NCI-H510A treated with DMSO at 0.1 percent for 48 hours (cell line): Measurements from ENCODE around the gene SYNGR1.
"Not testable (repeated sequence)": the region's sequence is repeated elsewhere in the genome, so short reads cannot be mapped to it uniquely, and the experiment has no call there.

Source experiments
- DNase-seq: peaks from one replicate; lab custom pipeline; 2025; lab: John Stamatoyannopoulos, UW

Gene SYNGR1

GRCh38 chr22:39409516-39410029 is 59.8 kb downstream of the SYNGR1 start:
- DNase-seq, result no peak

DNA sequence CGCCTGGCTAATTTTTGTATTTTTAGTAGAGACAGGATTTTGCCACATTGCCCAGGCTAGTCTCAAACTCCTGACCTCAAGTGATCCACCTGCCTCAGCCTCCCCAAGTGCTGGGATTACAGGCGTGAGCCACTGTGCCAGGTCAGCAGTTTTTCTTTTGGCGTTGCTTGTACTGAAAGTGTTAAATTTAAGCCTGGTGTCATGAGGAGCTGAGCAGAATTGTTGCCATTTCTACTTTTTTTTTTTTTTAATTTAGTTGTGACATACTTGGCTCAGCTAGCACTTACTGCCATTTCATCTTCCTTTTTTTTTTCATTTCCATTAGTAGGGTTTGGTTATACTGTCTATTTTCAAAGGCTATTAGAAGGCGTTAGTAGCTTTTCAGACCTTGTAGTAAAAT is 60.5 kb downstream of the SYNGR1 start:
- no peak for DNase-seq

DNA sequence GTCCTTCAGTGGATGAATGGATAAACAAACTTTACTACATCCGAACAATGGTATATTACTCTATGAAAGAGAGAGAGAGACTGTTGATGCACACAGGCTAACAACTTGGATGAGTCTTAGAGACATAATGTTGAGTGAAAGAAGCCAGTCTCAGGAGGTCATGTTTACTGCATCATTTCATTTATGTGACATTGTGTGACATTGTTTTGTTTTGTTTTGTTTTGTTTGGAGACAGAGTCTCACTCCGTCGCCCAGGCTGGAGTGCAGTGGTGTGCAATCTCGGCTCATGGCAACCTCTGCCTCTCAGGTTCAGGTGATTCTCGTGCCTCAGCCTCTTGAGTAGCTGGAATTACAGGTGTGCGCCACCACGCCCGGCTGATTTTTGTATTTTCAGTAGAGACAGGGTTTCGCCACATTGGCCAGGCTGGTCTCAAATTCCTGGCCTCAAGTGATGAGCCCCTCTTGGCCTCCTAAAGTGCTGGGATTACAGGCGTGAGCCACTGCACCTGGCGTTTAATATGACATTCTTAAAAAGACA is 62.1 kb downstream of the SYNGR1 start:
- not testable (repeated sequence) for DNase-seq

GRCh38 chr22:39413204-39413603 is 63.4 kb downstream of the SYNGR1 start:
- DNase-seq, result not testable (repeated sequence)

DNA sequence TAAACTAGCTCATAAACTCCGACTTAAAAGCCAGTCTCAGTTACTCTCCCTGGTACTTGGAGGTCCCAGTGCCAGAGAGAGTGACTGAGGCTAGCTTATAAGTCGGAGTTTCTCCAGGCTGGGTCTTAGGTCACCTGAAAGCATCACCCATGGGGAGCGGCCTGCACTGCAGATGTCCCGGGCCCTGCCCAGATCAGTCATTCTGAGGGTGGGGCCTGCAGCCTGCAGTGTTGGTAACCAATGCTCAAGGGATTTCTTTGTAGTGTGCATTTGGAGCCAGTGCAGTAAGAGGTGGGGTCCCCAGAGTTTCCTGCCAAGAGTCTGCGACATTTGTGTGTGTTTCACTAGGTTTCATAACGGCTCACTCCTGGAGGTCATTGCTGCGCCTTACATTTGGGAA is 64.6 kb downstream of the SYNGR1 start:
- DNase-seq, result no peak

- DNase-seq, result no peak
Observed at GRCh38 chr22:39414886-39415285, 65.1 kb downstream of the SYNGR1 start.

DNA sequence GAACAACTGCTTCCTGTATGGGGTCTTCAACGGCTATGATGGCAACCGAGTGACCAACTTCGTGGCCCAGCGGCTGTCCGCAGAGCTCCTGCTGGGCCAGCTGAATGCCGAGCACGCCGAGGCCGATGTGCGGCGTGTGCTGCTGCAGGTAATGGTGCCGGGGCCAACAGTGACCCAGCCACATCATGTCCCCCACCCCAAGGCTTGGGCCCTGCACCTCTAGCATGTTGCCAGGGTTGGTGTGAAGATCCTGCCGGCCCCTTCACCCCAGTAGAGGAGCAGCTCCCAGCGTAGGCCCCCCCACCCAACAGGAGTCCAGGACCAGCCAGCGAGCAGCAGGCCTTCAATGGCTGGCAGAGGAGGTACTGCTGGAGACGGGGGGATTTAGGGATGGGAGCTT is 65.7 kb downstream of the SYNGR1 start:
- DNase-seq, result no peak

- no peak for DNase-seq
Observed at GRCh38 chr22:39416319-39416718, 66.5 kb downstream of the SYNGR1 start.

DNA sequence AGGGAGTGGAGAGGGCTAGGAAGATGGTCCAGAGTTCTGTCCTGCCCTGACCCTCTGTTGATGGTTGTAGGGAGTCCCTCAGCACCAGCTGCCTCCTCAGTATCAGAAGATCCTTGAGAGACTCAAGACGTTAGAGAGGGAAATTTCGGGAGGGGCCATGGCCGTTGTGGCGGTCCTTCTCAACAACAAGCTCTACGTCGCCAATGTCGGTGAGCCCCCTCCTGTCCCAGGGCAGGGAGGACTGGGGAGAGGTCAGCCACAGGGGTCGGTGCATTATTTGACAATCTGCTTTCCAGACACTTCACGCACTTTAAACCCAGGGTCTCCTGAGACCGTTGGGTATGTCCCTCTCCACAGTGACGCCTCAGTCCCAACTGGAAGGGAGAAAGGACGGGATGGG is 67.8 kb downstream of the SYNGR1 start:
- no peak for DNase-seq

- DNase-seq, result no peak
Observed at GRCh38 chr22:39418696-39419095, 68.9 kb downstream of the SYNGR1 start.

DNA sequence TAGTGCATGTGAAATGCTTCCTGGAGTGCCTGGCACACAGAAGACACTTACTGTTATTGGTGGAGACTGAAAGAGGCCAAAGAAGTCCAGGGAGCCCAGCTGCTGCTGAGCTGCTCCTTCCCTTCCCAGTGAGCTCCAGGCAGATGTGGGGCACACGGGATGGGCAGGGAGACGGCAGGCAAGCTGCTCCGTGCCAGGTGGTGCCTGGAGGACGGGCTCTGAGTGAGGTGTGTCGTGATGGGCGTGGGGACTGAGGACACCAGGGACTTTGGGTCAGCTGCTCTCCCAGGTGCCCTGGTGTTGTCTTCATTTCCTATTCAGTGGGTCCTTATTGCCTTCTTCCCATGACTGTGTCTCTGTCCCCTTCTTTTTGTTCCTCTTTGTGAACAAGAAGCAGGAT is 69.3 kb downstream of the SYNGR1 start:
- DNase-seq, result no peak

GRCh38 chr22:39419911-39420310 is 70.1 kb downstream of the SYNGR1 start:
- DNase-seq, result no peak

- no peak for DNase-seq
Observed at GRCh38 chr22:39421691-39422090, 71.9 kb downstream of the SYNGR1 start.

- DNase-seq, result no peak
Observed at GRCh38 chr22:39422101-39422500, 72.3 kb downstream of the SYNGR1 start.

- DNase-seq, result no peak
Observed at GRCh38 chr22:39422721-39423120, 72.9 kb downstream of the SYNGR1 start.

DNA sequence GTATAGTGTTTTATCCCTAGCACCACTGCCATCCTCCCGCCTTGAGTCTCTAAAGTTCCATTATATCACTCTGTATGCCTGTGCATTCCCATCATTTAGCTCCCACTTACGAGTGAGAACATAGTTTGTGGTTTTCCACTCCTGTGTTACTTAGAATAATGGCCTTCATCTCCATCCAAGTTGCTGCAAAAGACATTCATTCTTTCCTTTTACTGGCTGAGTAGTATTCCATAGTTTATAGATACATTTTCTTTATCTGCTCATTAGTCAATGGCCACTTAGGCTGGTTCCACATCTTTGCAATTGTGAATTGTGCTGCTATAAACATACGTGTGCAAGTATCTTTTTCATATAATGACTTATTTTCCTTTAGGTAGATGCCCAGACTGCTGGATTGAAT is 74.2 kb downstream of the SYNGR1 start:
- DNase-seq, result no peak

- DNase-seq, result no peak
Observed at GRCh38 chr22:39426380-39427043, 76.7 kb downstream of the SYNGR1 start.

DNA sequence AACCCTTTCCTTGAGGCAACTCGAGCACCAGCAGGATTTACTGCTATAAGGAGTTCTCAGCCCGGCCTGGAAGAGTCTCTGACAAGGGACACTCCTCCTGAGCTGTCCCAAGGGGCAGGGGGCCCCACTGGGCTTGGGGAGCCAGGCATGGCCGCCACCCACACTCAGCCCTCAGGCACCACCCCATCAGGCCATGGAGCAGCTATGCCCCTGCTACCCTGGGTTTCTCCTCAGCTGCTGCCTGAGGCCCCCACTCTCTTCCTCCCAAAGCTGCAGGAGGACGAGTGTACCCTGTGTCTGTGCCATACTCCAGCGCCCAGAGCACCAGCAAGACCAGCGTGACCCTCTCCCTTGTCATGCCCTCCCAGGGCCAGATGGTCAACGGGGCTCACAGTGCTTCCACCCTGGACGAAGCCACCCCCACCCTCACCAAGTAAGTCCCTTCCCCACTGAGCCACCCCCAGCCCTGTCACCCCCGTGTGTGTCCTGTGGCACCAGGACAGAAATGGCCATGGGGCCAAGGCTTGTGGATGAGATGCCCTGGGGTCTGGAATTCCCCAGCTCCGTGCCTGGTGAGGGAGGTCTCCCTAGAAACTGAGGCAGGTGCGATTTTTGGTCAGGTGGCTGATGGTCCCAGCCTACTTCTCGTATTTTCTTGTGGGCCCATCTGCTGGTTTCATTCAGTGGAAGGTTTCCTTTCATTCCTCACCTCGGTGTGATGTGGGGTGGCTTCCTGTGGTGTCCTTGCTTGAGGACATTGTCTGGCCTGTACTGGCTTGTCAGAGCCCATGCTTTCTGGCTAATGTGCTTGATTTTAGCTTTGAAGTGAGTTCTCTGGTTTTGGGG is 78.2 kb downstream of the SYNGR1 start:
- no peak for DNase-seq

DNA sequence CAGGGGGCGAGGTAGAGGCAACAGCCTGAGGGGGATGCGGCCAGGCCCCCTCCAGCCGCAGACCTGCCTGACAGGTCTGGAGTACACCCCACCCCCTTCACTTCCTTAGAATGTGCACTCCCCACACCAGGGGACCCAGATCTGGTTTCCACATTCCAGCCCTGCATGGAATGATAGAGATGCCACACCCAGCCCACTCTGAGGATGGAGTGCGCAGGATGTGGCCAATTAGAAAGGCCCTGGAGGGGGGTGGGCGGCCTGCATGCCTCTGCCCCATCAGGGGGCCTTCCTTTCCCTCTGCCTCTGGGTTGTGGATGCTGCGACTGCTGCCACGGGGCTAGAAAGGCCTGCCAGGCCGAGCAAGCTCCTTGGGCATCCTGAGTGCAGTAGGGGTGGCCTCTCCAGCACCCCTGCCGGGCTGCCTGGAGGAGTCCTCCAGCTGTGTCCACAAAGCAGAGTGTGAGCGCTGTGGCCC is 78.8 kb downstream of the SYNGR1 start:
- DNase-seq, result peak; percentile 14

DNA sequence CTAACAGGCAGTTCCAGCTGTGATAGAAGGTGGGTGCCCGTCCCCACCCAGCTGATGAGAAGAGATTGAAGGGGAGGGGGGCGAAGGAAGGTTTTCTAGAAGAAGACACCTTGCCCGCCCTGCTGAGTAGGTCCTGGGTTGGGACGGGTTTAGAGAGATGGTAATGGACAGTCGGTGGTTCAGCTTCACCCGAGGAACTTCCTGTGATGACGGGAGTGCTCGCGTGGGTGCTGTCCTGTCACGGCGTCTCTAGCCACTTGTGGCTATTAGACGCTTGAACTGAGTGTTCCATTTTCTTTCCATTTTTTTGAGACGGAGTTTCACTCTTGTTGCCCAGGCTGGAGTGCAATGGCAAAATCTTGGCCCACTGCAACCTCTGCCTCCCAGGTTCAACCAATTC is 79.4 kb downstream of the SYNGR1 start:
- DNase-seq, result no peak

DNA sequence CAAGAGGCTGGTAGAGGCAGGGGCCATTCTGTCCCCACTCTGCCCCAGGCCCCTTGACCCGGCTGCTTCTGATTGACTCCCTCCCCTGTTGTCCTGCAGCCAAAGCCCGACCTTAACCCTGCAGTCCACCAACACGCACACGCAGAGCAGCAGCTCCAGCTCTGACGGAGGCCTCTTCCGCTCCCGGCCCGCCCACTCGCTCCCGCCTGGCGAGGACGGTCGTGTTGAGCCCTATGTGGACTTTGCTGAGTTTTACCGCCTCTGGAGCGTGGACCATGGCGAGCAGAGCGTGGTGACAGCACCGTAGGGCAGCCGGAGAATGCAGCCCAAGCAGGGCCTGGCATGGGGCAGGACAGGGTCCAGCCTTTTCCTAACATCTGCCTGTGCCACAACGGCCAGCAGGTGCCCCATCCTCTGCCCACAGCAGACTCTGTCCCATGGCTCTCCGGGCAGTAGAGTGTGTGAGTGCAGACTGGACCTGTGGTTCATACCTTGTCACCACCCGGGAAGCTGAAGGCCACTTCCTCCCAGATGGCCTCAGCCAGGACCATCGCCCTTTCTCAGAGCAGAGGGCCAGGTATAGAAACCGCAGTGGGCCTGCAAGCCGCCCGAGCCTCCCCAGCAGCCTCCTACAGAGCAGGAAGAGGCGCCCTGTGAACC is 80.3 kb downstream of the SYNGR1 start:
- DNase-seq, result no peak

DNA sequence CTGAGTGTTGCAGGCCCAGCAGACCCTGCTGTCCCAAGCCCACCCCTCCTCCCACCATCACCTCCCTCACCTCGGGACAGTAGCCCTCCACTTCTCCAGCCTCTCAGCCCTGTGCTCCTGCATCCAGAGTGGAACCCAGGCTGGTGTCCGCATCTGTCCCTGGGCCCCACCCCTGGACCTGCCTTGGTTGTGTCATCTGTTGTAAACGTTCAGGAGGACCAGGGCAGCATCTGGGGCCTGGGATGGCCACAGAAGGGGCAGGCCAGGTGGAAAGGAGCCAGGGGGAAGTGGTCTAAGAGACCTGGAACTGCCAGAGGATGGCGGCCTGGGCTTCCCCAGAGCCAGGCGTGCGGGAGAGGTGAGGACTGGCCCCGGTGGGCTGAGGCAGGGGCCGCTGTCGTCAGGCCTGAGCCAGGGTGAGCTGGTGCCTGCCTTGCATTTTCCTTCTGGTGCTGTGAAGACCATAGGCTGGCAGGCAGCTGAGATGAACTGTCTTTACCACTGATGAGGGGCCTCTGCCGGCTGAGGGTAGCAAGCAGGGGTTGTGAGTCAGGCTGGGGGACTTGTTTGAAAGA is 80.9 kb downstream of the SYNGR1 start:
- no peak for DNase-seq
